GM12892 (cell line): ENCODE measurements around the gene CLDN15.

Experiments used
- DNase-seq: peaks from one replicate; pipeline ENCODE4 v3.0.0; 2011; ENCODE audit not compliant: insufficient read length
- FAIRE-seq: peaks from 2 replicates; lab custom pipeline; 2011; peaks lifted over from hg19 to GRCh38; lab: Jason Lieb, UNC
- POLR2A ChIP-seq: IDR thresholded peaks from 2 replicates; pipeline ENCODE4 v1.6.1; 2011; ENCODE audit warnings: low read depth, low read length, control low read depth
- POLR2AphosphoS5 ChIP-seq: IDR thresholded peaks from 2 replicates; pipeline ENCODE4 v1.6.1; 2011; ENCODE audit warnings: low read depth, low read length, control low read depth
- TAF1 ChIP-seq: IDR thresholded peaks from 2 replicates; pipeline ENCODE4 v1.6.1; 2011; ENCODE audit warnings: low read depth, mild to moderate bottlenecking, control low read depth, low read length, borderline replicate concordance

The CLDN15 gene

DNA sequence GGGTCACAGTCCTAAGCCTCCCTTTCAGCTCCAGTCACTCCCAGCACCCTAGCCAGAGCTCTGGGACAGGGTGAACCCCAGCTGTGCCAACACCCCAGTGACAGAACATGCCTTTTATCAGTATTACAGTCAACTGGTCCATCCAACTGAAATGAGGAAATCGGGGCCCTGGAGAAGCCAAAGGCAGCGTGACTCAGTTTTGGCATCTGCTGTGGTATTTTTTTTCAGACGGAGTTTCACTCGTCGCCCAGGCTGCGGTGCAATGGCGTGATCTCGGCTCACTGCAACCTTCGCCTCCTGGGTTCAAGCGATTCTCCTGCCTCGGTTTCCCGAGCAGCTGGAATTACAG is 3.4 kb upstream of the CLDN15 start:
- DNase-seq: no peak
- no peak for TF ChIP-seq POLR2AphosphoS5
- TF ChIP-seq POLR2A: no peak
- TF ChIP-seq TAF1: no peak
- no peak for FAIRE-seq

DNA sequence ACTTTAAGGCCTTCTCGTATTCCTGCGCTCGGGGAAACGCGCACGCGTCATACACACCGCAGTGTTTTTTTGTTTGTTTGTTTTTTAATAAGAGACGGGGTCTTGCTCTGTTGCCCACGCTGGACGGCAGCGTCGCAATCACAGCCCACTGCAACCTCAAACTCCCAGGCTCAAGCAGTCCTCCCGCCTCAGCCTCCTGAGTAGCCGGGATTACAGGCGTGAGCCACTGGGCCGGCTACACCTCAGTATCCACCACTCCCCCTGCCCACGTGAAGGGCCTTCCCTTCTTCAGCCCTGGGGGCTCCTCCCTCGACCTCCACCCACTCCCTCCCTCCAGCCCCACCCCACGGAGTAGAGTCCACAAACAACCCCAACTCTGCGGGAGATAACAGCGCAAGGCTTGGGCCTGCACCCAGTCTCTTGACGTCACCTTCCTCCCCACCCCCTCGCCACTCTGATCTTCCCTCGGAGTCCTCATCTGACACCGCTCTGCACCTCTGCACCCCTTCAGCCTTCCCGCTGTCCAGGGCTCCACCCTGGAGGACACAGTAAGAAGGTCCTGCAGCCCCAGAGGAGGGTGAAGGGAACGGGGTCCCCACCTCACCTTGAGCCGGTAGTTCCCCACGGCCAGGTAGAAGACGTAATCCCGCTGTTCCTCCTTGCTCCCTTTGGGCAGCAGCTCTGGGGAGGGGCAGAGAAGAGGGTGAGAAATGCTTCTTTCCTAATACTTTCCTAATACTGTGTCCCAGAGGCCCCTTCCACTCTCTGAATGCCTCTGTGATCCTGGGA is 2.8 kb upstream of the CLDN15 start:
- no peak for FAIRE-seq
- DNase-seq: no peak
- TF ChIP-seq POLR2AphosphoS5 (no peak), POLR2A (no peak), TAF1 (no peak)

DNA sequence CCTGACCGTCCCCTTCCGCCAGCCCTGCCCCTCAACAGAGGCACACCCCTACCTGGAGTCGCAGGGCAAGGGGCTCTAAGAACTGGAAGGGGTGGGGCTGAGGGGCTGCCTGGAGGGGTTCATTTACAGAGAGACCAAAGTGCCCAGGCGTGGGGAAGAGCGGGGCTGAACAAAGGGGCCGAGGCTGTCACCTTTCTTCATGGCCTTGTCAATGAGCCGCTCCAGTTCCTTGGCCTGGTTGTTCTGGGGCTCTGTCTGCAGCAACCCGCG is 2.3 kb upstream of the CLDN15 start:
- DNase-seq (no peak), FAIRE-seq (no peak)
- no peak for TF ChIP-seq POLR2AphosphoS5
- no peak for TF ChIP-seq TAF1
- TF ChIP-seq POLR2A: no peak

DNA sequence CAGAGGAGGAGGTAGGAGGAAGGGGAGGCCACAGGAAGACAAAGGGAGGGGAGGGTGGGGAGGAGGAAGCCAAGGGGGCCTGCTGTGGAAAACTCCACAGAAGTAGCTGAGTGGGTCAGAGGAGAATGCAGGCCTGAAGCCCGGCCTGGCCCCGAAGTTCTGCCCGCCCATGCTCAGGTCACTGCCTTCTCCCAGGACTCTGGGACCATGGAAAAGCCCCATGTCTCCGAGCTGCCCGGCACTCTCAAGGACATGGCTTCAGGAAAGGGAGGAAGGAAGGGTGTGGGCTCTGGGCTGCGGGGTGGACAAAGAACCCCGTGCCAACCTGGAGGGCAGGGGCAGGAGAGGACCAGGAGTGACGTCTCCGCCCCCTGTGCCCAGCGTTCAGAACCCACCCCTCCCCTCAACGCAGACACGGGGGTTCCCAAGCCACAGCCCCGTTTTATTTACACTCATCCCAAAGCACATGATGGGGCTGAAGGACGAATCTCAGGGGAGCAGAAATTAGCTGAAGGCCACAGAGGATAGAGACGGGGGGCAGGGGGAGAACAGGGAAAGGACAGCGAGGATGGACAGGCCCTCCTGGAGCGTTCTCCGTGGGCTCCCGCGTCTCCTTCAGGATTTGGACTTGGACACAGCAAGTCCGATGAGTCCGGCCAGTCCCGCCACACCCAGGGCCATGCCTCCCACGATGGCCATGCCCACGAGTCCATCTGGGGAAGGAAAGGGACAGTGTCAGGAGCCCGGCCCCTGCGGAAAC is 1.8 kb upstream of the CLDN15 start:
- TF ChIP-seq TAF1: no peak
- TF ChIP-seq POLR2AphosphoS5: no peak
- no peak for TF ChIP-seq POLR2A
- FAIRE-seq (no peak), DNase-seq (no peak)

DNA sequence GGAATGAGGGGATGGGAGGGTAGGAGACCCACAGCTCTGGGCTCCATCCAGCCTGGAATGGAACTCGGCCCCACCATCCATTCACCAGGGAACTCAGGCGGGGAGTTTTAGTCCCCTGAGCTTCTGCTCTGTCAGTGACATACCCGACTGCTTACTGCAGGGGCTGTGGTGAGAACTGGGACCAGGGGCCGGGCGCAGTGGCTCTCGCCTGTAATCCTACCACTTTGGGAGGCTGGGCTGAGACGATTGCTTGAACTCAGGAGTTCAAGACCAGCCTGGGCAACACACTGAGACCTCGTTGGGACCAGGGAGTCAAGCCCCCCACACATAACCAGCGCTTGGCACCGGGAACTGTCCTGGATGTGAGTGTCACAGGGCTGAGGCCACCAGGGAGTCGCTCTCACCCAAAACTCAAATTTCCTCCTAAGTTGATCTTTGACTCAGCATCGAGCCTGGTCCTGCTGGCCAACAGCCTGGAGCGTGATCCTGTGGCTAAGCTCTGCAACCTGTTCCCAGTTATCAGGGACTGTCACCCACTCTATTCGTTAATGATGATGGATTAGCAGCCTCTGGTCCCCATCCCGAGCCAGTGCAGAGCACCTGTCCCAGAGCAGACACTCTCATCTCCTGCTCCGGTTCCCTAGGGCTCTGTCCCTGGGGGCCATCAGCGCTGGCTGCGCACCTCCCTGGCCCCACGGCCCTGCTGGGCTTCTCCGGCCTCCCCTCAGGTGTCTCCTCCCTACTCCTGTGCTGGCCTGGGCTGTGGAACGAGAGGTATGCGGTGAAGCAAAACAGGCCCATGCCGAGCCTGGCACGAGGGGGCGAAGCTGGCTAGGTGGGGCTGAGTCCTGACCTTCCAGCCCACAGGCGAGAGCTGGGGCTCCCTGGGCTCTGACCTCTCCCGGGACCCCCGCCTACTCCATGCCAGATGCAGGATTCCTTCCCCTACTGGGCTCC is 902 bp upstream of the CLDN15 start:
- TF ChIP-seq TAF1 (no peak), POLR2A (no peak), POLR2AphosphoS5 (no peak)
- FAIRE-seq: no peak
- no peak for DNase-seq

DNA sequence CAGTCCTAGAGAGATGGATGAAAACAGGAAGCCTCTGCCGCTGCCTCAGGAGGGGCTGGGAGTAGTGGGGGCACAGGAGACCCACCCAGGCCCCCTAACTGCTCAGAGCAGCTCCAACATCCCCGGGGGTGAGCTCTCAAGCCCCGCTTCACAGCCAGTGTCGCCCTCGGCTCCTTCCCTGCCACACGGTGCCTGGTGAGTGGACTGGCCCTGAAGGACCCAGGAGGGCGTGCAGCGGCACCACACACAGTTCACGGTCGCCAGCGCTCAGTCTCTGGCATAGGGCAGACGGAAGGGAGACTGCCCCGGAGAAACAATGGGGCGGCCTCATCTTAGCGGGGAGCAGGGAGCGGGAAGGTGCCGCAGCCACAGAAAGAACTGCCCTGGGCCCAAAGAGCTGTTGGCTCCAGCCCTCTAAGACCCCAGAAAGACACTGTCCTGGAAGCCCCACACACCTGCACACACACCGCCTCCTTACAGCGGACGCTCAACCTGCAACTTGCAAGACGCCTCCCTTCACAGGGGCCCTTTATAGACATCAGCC is 1.2 kb downstream of the CLDN15 start:
- FAIRE-seq (no peak), DNase-seq (no peak)
- TF ChIP-seq POLR2AphosphoS5: no peak
- no peak for TF ChIP-seq POLR2A
- TF ChIP-seq TAF1: no peak

DNA sequence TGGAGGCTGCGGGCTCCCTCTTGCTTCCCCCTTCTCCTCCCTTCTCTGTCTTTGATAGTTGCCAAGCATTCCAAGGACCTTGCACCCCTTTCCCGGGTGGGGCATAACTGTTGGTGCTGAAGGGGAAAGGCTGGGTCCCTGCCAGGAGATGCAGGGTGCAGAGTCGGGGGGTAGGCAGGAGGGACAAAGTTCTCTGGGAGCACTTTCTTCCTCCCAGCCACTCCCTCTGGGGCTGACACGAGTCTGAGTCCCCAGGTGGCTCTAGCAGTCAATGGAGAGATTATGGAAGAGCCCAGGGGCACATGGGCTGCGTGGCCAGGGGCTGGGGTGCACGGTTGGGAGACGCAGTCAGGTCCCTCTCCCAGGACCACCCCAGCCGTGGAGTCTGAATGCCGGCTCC is 2.1 kb downstream of the CLDN15 start:
- TF ChIP-seq POLR2AphosphoS5: no peak
- no peak for TF ChIP-seq TAF1
- TF ChIP-seq POLR2A: no peak
- DNase-seq (no peak), FAIRE-seq (no peak)

DNA sequence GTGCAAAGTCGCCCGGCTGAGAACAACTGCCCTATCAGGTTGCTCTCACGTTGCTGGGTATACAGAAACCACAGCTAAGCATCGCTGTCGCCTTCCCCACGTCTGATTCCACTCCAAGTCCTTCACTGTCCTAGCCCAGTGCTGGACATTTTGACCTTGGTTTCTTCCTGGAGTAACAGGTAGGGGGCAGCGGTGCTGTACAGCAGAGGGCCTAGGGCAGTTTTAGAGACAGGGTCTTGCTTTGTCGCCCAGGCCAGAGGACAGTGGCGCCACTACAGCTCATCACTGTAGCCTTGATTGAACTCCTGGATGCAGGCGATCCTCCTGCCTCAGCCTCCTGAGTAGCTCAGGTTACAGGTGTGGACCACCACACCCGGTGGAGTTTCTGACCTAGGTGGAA is 2.6 kb downstream of the CLDN15 start:
- no peak for FAIRE-seq
- TF ChIP-seq POLR2A (no peak), TAF1 (no peak), POLR2AphosphoS5 (no peak)
- no peak for DNase-seq

DNA sequence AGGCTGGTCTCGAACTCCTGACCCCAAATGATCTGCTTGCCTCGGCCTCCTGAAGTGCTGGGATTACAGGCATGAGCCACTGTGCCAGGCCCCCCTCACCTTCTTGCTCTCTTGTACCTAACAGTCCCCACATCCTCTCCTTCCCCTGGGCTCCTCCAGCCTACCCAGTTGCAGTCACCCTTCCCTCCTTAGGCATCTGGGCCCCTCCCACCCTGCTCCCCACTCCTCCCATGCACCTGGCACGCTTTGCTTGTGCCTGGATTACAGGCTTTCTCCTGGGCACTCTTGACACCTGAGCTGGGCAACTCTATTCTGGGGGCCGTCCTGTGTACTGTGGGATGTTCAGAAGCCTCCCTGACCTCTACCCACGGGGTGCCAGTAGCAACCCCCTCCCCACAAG is 3.0 kb downstream of the CLDN15 start:
- FAIRE-seq (no peak), DNase-seq (no peak)
- no peak for TF ChIP-seq POLR2AphosphoS5
- no peak for TF ChIP-seq TAF1
- no peak for TF ChIP-seq POLR2A

DNA sequence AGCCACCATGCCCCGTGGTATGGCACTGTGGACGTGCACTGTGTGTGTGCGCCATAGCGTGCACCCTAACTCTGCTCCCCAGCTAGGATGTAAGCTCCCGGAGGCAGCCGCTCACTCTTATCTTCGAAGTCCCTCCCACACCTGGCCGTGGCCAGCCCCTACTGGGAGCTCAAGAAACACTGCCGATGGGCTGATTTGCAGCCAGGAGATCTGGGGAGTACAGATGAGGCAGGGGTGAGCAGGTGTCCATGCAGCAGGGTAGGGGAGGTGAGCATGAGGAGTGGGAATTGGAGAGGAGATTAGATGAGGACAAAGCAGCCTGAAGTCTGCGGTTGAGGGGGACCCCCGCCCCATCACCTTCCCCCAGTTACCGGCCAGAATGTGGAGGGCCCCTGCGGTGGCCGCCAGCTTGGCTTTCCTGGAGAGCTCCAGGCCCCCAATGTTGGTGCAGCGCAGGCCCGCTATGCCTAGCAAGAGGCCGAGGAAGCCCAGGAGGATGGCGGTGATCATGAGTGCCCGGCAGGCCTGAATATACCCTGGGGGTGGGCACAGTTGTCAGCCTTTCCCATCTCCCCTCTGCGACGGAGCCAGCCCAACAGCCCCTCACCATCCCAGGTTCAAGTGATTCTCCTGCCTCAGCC is 3.6 kb downstream of the CLDN15 start:
- TF ChIP-seq POLR2AphosphoS5: no peak
- no peak for TF ChIP-seq POLR2A
- no peak for TF ChIP-seq TAF1
- DNase-seq: no peak
- no peak for FAIRE-seq

DNA sequence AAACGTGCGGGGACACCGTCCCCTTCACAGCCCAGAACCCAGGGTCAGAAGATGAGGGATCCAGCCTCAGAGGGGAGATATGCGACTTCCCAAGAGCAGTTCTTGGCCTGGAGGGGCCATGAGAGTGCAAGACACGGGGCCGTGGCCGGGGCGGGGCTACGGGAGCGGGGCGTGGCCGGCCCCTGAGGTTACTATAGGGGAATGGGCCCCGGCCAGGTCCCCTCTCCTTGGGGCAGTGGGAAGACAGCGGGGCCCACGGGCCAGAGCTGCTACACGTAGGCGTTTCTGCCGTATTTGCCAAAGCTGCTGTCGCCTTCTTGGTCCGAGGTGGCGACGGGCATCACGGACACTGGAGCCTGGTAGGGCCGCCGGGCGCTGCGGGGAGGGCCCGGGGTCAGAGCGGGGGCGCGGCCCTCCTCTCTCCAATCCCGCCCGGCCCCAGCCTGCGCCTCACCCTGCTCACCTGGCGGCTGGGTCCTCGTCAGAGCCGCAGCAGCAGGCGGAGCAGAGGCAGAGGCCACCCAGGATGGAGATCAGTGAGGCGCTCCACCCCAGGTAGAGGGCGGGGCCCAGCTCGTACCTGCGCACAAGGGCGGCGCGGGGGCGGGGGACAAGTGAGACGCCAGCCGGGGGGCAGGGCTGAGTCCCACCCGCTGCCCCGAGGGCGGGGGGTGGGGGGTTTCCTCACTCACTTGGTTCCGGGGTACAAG is 5.3 kb downstream of the CLDN15 start:
- DNase-seq: no peak

More for the DNA sequence above, 5.3 kb downstream of the CLDN15 start:
- FAIRE-seq: no peak
- TF ChIP-seq TAF1: no peak
- no peak for TF ChIP-seq POLR2A
